Measurements from ENCODE around the gene CASP3.
"Not testable (repeated sequence)": the region's sequence is repeated elsewhere in the genome, so short reads cannot be mapped to it uniquely, and the experiment has no call there.

The CASP3 gene

GRCh38 chr4:184662236-184662635, 13.0 kb upstream of the CASP3 start:
- no peak for DNase-seq

- no peak for DNase-seq
These were observed 11.7 kb upstream of the CASP3 start for GRCh38 chr4:184660978-184661377.

- DNase-seq, result not testable (repeated sequence)
These were observed 8.6 kb upstream of the CASP3 start for GRCh38 chr4:184657820-184658219.

GRCh38 chr4:184657144-184657543, 7.9 kb upstream of the CASP3 start:
- no peak for DNase-seq

GRCh38 chr4:184655889-184656869, 6.9 kb upstream of the CASP3 start:
- DNase-seq, result no peak

- DNase-seq, result no peak
These were observed 4.4 kb upstream of the CASP3 start for GRCh38 chr4:184653650-184654049.

GRCh38 chr4:184652681-184653080, 3.4 kb upstream of the CASP3 start:
- not testable (repeated sequence) for DNase-seq

- DNase-seq, result no peak
These were observed 2.7 kb upstream of the CASP3 start for GRCh38 chr4:184651899-184652298.

- DNase-seq, result peak; percentile 19 to 61
These were observed 966 bp upstream of the CASP3 start for GRCh38 chr4:184649971-184650855.

GRCh38 chr4:184648313-184649025, 778 bp downstream of the CASP3 start:
- DNase-seq, result no peak

GRCh38 chr4:184648054-184648312, 1.3 kb downstream of the CASP3 start:
- DNase-seq, result no peak

GRCh38 chr4:184647266-184648053, 1.8 kb downstream of the CASP3 start:
- no peak for DNase-seq

GRCh38 chr4:184645904-184646610, 3.2 kb downstream of the CASP3 start:
- no peak for DNase-seq

GRCh38 chr4:184644553-184645307, 4.5 kb downstream of the CASP3 start:
- DNase-seq, result no peak

- DNase-seq, result no peak
These were observed 5.5 kb downstream of the CASP3 start for GRCh38 chr4:184643731-184644130.

GRCh38 chr4:184641451-184641850, 7.8 kb downstream of the CASP3 start:
- no peak for DNase-seq

- DNase-seq, result no peak
These were observed 8.2 kb downstream of the CASP3 start for GRCh38 chr4:184641022-184641421.

- DNase-seq, result no peak
These were observed 12.3 kb downstream of the CASP3 start for GRCh38 chr4:184636897-184637296.

- DNase-seq, result no peak
These were observed 13.1 kb downstream of the CASP3 start for GRCh38 chr4:184636144-184636543.

GRCh38 chr4:184635381-184635780, 13.9 kb downstream of the CASP3 start:
- DNase-seq, result no peak

- DNase-seq, result no peak
These were observed 16.4 kb downstream of the CASP3 start for GRCh38 chr4:184632842-184633241.
